NCI-H1436 (cell line): Measurements from ENCODE around the gene ST6GALNAC5.

Source experiments
- DNase-seq: peaks from one replicate; lab custom pipeline; 2025; lab: John Stamatoyannopoulos, UW

ST6GALNAC5 gene

GRCh38 chr1:77047978-77048614 is 180.8 kb downstream of the ST6GALNAC5 start:
- no peak for DNase-seq

- no peak for DNase-seq
These were observed 181.3 kb downstream of the ST6GALNAC5 start for GRCh38 chr1:77048615-77049005.

- no peak for DNase-seq
These were observed 184.1 kb downstream of the ST6GALNAC5 start for GRCh38 chr1:77051425-77051824.

GRCh38 chr1:77056525-77056924 is 189.2 kb downstream of the ST6GALNAC5 start:
- no peak for DNase-seq

GRCh38 chr1:77057994-77058585 is 190.8 kb downstream of the ST6GALNAC5 start:
- no peak for DNase-seq

- no peak for DNase-seq
These were observed 192.7 kb downstream of the ST6GALNAC5 start for GRCh38 chr1:77060000-77060399.

GRCh38 chr1:77061162-77061561 is 193.9 kb downstream of the ST6GALNAC5 start:
- DNase-seq, result no peak

GRCh38 chr1:77063118-77063517 is 195.8 kb downstream of the ST6GALNAC5 start:
- no peak for DNase-seq

- no peak for DNase-seq
These were observed 197.0 kb downstream of the ST6GALNAC5 start for GRCh38 chr1:77064246-77064645.

GRCh38 chr1:77065693-77066342 is 198.5 kb downstream of the ST6GALNAC5 start:
- no peak for DNase-seq

- DNase-seq, result no peak
These were observed 200.7 kb downstream of the ST6GALNAC5 start for GRCh38 chr1:77068013-77068412.

GRCh38 chr1:77076759-77077158 is 209.5 kb downstream of the ST6GALNAC5 start:
- no peak for DNase-seq

GRCh38 chr1:77081834-77082233 is 214.6 kb downstream of the ST6GALNAC5 start:
- no peak for DNase-seq

GRCh38 chr1:77084457-77084856 is 217.2 kb downstream of the ST6GALNAC5 start:
- no peak for DNase-seq

GRCh38 chr1:77085109-77085508 is 217.8 kb downstream of the ST6GALNAC5 start:
- no peak for DNase-seq

GRCh38 chr1:77089756-77090155 is 222.5 kb downstream of the ST6GALNAC5 start:
- no peak for DNase-seq

GRCh38 chr1:77095236-77095635 is 228.0 kb downstream of the ST6GALNAC5 start:
- DNase-seq, result no peak

- DNase-seq, result no peak
These were observed 229.4 kb downstream of the ST6GALNAC5 start for GRCh38 chr1:77096496-77097255.

GRCh38 chr1:77100875-77101274 is 233.6 kb downstream of the ST6GALNAC5 start:
- no peak for DNase-seq

- no peak for DNase-seq
These were observed 236.2 kb downstream of the ST6GALNAC5 start for GRCh38 chr1:77103486-77103885.

- DNase-seq, result no peak
These were observed 237.4 kb downstream of the ST6GALNAC5 start for GRCh38 chr1:77104672-77105071.
